Caki2 (cell line): ENCODE results near the gene EVL. TPM values are rescaled to one million over a fixed set of nuclear protein-coding genes. Genes with fewer than 3 reads are reported as not detected.

ENCODE experiments used
- DNase-seq: peaks from one replicate; pipeline ENCODE4 v3.0.0-alpha.2; 2015; ENCODE audit warnings: low read depth
- in situ Hi-C: cut with HindIII; loops from 2 replicates; pipeline ENCODE4 v1.10.0; 2016; ENCODE audit warnings: low sequenced_read_pairs, low pct_unique_long_range_greater_than_20kb, mixed read lengths
- total RNA-seq: library from RNA; depleted of rRNA; stranded (reverse); fragments of >200 nt; shearing (Covaris generic); gene quantifications from 2 replicates; pipeline ENCODE4 v1.2.3, GENCODE V29; 2014; ENCODE audit warnings: low replicate concordance

Gene EVL
- total RNA-seq, 1 experiment from 2014 or later = 2.1 TPM

- in situ Hi-C loops = no loop called here
- no peak for DNase-seq
Observed at GRCh38 chr14:100034961-100035500, 30.2 kb upstream of the EVL start.

- in situ Hi-C loops = no loop called here
- DNase-seq = no peak
Observed at GRCh38 chr14:100035700-100036099, 29.5 kb upstream of the EVL start.

- in situ Hi-C loops = no loop called here
- DNase-seq = no peak
Observed at GRCh38 chr14:100037353-100037752, 27.9 kb upstream of the EVL start.

GRCh38 chr14:100038065-100038464 is 27.2 kb upstream of the EVL start:
- DNase-seq = no peak
- in situ Hi-C loops = no loop called here

GRCh38 chr14:100039903-100040302 is 25.3 kb upstream of the EVL start:
- DNase-seq = no peak
- in situ Hi-C loops = no loop called here

DNA sequence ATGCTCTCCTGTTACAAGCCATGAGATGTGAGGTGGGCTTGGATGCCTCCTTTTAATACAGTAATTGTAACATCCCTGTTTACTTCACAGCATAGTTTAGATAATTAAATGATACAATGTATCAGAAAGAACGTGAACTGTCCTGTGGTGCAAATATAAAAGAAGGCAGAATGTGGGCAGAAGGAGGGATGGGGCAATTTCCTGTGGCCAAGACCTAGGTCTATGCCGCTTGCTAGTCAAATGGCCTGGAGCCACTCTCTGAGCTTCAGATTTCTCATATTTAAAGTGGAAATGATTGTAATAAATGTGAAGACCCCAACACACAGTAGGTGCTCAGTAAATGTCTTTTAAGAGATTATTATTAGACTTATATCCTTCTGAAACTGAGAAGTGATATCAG is 24.0 kb upstream of the EVL start:
- no peak for DNase-seq
- in situ Hi-C loops = no loop called here

- in situ Hi-C loops = no loop called here
- no peak for DNase-seq
Observed at GRCh38 chr14:100042286-100042685, 22.9 kb upstream of the EVL start.

- DNase-seq = no peak
Observed at GRCh38 chr14:100045642-100046344, 19.4 kb upstream of the EVL start.

DNA sequence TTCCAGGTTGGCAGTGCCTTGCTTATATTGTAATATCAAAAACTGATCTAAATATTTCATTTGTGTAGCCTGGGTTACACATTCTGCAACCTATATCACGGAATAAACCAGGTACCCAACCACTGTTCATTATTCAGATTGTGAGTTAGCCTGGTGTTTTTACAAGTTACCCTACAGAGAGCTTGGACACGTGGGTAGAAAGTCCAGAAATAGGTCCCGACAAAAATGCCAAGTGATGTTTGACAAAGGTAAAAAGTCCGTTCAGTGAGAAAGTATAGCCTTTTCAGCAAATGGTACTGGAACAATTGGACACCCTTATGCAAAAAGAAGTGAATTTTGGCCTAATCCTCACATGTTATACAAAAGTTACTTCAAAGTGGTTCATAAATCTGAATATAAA is 17.6 kb upstream of the EVL start:
- DNase-seq = no peak
- in situ Hi-C loops = no loop called here

More at GRCh38 chr14:100045642-100046344, 19.4 kb upstream of the EVL start:
- in situ Hi-C loops = no loop called here

DNA sequence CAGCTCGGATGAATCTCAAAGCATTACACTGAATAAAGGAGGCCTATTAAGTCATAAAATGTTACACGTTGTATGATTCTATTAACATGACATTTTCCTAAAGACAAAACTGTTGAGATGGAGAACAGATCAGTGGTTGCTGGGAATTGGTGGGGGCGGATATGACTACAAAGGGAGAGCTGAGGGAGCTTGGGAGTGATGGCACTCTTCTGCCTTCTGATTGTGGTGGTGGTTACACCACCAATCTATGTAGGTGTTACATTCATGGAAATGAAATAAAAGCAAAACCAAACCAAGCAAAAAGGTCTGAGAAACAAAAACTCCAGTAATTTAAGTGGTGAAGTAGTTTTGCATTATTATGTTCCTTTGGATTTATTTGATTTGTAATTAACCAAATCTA is 16.4 kb upstream of the EVL start:
- in situ Hi-C loops = no loop called here
- DNase-seq = no peak

GRCh38 chr14:100049220-100049619 is 16.0 kb upstream of the EVL start:
- DNase-seq = no peak
- in situ Hi-C loops = no loop called here

GRCh38 chr14:100051103-100051502 is 14.1 kb upstream of the EVL start:
- in situ Hi-C loops = no loop called here
- no peak for DNase-seq

- in situ Hi-C loops = no loop called here
- DNase-seq = no peak
Observed at GRCh38 chr14:100051543-100051942, 13.7 kb upstream of the EVL start.

DNA sequence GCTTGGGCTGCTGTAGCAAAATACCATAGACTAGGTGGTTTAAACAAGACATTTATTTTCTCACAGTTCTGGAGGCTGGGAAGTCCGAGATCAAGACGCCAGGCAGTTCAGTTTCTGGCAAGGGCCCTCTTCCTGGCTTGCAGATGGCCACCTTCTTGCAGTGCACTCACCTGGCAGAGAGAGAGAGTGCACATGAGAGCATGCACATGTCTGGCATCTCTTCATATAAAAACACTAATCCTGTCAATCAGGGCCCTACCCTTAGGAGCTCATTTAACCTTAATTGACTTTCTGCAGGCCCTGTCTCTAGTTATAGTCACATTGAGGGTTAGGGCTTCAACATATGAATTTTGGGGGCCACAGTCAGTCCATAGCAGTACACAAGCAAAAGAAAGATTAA is 12.4 kb upstream of the EVL start:
- DNase-seq = no peak
- in situ Hi-C loops = no loop called here

DNA sequence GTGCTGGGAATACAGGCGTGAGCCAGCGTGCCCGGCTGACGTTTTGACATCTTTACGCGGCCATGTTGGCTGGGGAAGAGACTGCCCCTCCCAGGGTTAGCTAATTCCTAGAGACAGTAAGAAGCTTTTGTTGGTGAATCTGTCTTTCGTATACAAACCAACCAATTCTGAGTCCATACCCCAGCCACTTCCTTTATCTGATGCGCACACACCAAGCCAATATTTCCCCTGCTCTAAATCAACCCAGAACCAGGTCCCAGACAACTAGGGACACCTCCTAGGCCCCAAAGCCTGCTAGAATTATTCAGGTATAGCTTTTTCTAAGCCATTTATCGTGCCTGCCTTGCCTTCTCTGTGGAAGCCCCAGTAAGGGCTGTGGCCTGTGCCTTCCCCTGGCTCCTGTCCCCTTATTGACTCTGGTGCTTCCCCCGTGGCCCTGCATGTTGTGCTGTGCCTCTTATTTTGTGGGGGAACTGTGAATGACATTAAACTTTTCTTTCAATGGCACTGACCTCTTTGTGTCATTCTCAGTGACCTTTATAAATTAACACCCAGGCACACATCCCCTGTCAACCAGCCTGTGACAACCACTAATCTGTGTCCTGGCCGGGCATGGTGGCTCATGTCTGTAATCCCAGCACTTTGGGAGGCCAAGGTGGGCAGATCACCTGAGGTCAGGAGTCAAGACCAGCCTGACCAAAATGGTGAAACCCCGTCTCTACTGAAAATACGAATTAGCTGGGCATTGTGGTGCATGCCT is 10.7 kb upstream of the EVL start:
- DNase-seq = no peak
- in situ Hi-C loops = no loop called here

DNA sequence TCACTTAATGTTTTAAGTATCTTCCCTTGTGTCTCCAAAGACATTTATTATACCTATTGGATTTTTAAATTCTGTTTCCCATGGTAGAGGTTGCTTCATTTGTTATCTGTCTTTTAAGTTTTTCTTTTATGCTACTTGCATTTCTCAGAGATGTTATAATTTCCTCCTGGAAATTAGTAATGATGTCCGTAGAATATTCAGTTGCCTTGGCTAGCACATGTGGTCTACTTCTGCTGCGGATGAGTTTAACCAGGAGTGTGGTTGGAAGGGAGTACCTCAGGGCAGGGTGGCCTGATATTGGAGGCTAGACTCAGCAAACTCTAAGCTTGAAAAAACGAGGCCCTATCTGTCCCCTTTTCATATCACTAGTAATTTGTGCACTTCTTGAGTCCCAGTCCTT is 8.8 kb upstream of the EVL start:
- DNase-seq = no peak
- in situ Hi-C loops = no loop called here

GRCh38 chr14:100056964-100057795 is 8.0 kb upstream of the EVL start:
- in situ Hi-C loops = no loop called here
- DNase-seq = no peak

DNA sequence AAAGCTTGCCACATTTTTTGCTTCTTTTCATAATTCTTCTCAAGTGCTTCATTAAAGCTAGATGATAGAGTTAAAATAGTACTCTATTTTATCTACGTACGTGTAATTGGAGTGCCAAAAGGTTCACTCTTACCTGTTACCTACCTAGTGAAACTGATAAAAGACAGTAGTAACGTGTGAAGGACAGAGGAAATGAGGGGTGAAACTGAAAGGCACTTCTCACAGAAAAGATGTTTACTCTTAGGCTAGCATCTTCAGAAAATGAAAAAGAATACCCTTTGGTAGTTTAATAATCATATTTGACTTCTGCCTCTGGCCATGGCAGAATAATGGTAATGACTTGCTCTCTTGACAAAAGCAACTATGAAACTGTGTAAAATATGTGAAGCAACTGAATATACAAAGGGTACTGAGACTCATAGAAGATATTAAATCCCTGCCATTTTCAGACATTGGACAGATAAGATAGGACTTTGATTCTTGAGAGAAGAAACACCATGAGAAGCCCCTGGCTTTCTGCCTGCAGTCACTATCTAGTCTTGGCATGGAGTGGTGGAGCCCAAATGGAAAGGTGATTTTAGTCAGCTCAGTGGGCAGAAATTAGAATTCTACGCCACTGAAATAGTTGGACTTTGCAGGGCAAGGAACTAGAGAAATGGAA is 6.3 kb upstream of the EVL start:
- DNase-seq = no peak
- in situ Hi-C loops = no loop called here
